Body of pancreas (tissue), 4 donors: ENCODE results near the gene NPBWR2. TPM values are rescaled to one million over a fixed set of nuclear protein-coding genes. Genes with fewer than 3 reads are reported as not detected.
A peak's percentile ranks its signal among the peaks of the same experiment; 100 is the strongest.

Experiments used
- ATAC-seq: fragments of 150-250 bp; one replicate; pipeline ENCODE4 v1.9.1; 2016
- DNase-seq, 4 donors: peaks; one replicate each; pipeline ENCODE4 v3.0.0-alpha.2; 2019
- H3K27ac ChIP-seq, 4 donors: fragments of 200-600 bp; sonication (generic); 1 replicate in 3 of 4; 2 replicates in 1 of 4; pipeline versions ENCODE4 v1.5.1 to v1.6.1; 2016 to 2019; ENCODE audit warnings: mild to moderate bottlenecking in 1 of 4, mixed read lengths in 1 of 4, moderate library complexity in 1 of 4
- H3K27me3 ChIP-seq, 2 donors: fragments of 200-600 bp; sonication (generic); one replicate each; pipeline ENCODE4 v1.6.0; 2016; ENCODE audit warnings: mild to moderate bottlenecking in 1 of 2
- H3K36me3 ChIP-seq, 2 donors: fragments of 200-600 bp; sonication (generic); replicated peaks in 1 of 2; 2 replicates each; pipeline ENCODE4 v1.5.1; 2016; ENCODE audit warnings: low read depth in 2 of 2; ENCODE audit not compliant: insufficient read depth in 1 of 2
- H3K4me1 ChIP-seq: fragments of 200-600 bp; sonication (generic); one replicate; pipeline ENCODE4 v1.6.0; 2016
- H3K4me3 ChIP-seq, 2 donors: fragments of 200-600 bp; sonication (generic); 1 replicate in 1 of 2; 2 replicates in 1 of 2; pipeline ENCODE4 v1.5.1; 2016 to 2019
- H3K9me3 ChIP-seq, 3 donors: fragments of 200-600 bp; sonication (generic); 1 replicate in 2 of 3; 2 replicates in 1 of 3; pipeline ENCODE4 v1.5.1; 2016
- CTCF ChIP-seq, 7 experiments: fragments of 450-650 bp in 4 of 7; fragments of 200-600 bp in 3 of 7; sonication (generic) in 3 of 7; IDR thresholded peaks; one replicate each; pipeline ENCODE4 v1.5.1; 2016 to 2019; ENCODE audit warnings: antibody characterized with exemption in 7 of 7
- POLR2A ChIP-seq, 3 donors: fragments of 450-650 bp; IDR thresholded peaks; one replicate each; pipeline ENCODE4 v1.6.1; 2016; ENCODE audit warnings: antibody characterized with exemption in 3 of 3, mild to moderate bottlenecking in 2 of 3
- WGBS, 2 donors: methylation state at CpG; one replicate each; pipeline ENCODE4 v1.1.5; 2017; 5-methylcytosine and 5-hydroxymethylcytosine counted together
- intact Hi-C: fragments of 100-400 bp; cut with DNase I; formaldehyde crosslinking; loops from one replicate; pipeline ENCODE4 v1.15.1; 2023
- total RNA-seq, 2 donors: library from RNA; depleted of rRNA; stranded (reverse); fragments of >200 nt; gene quantifications; one replicate each; pipeline ENCODE4 v1.1.0, GENCODE V29; 2016

Gene NPBWR2
- total RNA-seq, 2 donors from 2014 or later: not detected

DNA sequence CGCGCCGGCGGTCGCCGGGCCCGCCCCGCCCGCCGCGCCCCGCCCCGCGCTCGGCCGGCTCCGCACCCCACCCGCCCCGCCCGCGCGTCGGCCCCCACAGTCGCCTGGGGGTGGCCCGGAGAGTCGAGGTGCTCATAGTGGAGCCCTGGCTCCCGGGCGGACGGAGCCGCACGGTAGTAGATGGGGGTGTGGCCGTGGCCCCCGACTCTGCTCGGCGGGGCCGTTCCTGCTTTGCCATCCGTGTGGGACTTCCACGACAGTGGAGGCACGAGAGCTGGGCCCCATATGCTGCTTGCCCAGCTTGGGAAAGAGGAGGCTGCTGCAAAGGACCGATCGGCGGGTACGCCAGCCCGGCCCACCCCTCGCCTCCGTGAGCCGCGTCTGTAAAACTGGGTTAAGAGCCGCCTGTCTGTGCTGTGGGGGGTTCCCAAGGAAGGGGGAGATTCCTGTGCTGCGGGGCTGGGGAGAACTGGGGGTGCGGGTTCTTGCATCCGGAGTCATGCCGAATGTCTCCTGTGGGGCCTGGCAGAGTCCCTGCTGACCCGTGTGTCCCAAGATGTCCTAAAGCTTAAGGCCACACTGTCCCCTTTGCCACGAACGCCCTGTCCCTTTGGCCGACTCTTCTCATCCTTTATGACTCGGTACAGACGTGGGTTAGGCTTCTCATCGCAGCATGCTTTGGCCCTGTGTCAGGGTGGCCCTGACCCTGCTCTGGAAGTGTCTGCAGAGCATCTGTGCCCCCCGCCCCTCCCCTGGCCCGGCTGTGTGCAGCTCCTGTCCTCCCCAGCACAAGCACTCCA lies 27.2 kb downstream of the NPBWR2 start, which contains the start of gene OPRL1:
OPRL1 (plus strand) TSS at position 70 of the 800 bp plus-strand sequence. CDS start 12,639 bp downstream, outside the sequence.
- intact Hi-C loops: no loop called here
- Histone ChIP-seq H3K9me3 (no peaks in the 10 kb centered on the region), H3K27ac (peak within 1 kb of the TSS; percentile 4 to 81 (median 64)), H3K27me3 (peaks cover 0 to 8% of the 10 kb centered on the region in 2 donors), H3K4me1 (peaks cover 37% of the 10 kb centered on the region), H3K4me3 (peak within 1 kb of the TSS; percentile 27 to 47), H3K36me3 (no peaks in the 10 kb centered on the region)
- WGBS, 2 donors: 12 to 30% methylated on average over 2 to 53 of the region's 62 CpGs
- DNase-seq (no peak), ATAC-seq (no peak)
- peak in 1 of 3 donors; percentile 31 for TF ChIP-seq POLR2A (IDR thresholded peaks at IDR 0.05)
- no peak for TF ChIP-seq CTCF (IDR thresholded peaks at IDR 0.05)

- 0 to 1% methylated on average over 2 to 58 of the region's 73 CpGs for WGBS, 2 donors
- intact Hi-C loops: no loop called here
- Histone ChIP-seq H3K27me3 (peaks cover 0 to under 1% of the 10 kb centered on the region in 2 donors), H3K4me1 (peaks cover 32% of the 10 kb centered on the region), H3K9me3 (no peaks in the 10 kb centered on the region), H3K36me3 (no peaks in the 10 kb centered on the region), H3K4me3 (peak within 1 kb of the TSS; percentile 27 to 47), H3K27ac (peak within 1 kb of the TSS; percentile 4 to 81 (median 64))
- DNase-seq (peak; percentile 69 to 85 (median 82)), ATAC-seq (peak; percentile 77)
- TF ChIP-seq CTCF (IDR thresholded peaks at IDR 0.05) (no peak), POLR2A (IDR thresholded peaks at IDR 0.05) (peak in 1 of 3 donors; percentile 19)
Observed at GRCh38 chr20:64079273-64080012, 27.9 kb downstream of the NPBWR2 start, which contains the start of gene RGS19. Gene RGS19, minus strand, starts transcription at chr20:64079518. Its CDS starts 2,632 bp downstream, at chr20:64076886.

GRCh38 chr20:64078934-64079272 lies 28.5 kb downstream of the NPBWR2 start:
- TF ChIP-seq CTCF (IDR thresholded peaks at IDR 0.05) (no peak), POLR2A (IDR thresholded peaks at IDR 0.05) (no peak)
- Histone ChIP-seq H3K9me3 (no peaks in the 10 kb centered on the region), H3K27me3 (no peaks in the 10 kb centered on the region), H3K36me3 (no peaks in the 10 kb centered on the region), H3K27ac (peak overlapping the region in 3 of 4 donors; percentile 59 to 77 (median 69)), H3K4me3 (peak overlapping the region; percentile 27 to 47), H3K4me1 (peaks cover 26% of the 10 kb centered on the region)
- no peak for DNase-seq
- 29 to 30% methylated on average over 2 to 4 of the region's 4 CpGs for WGBS, 2 donors
- intact Hi-C loops: no loop called here
- ATAC-seq: no peak

DNA sequence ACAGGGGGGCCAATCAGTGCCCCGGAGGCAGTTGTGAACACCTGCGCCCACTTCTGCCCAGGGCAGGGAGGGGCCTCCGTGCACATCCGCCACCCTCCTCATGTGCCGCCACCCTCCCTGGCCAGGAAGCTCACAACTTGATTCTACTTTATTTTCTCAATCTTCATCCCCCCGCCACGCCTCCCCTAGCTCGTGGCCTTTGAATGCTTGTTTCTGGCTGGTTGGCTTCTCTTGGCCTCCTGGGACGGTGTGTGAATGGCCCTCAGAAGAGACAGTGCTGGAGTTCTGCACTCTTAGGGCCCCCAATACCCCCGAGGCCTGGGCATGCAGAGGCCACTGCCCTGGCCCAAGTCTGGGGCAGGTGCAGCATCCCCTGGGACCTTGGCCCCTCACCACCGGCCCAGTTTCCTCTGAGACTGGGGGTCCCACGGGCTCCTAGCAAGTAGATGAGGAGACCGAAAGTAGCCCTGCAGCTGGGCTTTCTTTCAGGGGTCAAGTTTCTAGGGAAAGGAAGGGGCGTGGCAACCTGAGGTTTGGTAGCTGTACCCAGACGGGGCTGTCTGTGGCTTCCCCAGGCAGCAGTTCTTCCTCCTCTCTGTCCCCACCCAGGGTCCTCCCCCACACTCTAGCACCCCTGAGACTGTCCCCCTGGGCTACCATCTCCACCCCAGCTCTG lies 29.4 kb downstream of the NPBWR2 start:
- ATAC-seq: no peak
- Histone ChIP-seq H3K36me3 (no peaks in the 10 kb centered on the region), H3K4me3 (no peak overlapping the region), H3K27ac (peak overlapping the region in 1 of 4 donors; percentile 77), H3K4me1 (peaks cover 17% of the 10 kb centered on the region), H3K27me3 (no peaks in the 10 kb centered on the region), H3K9me3 (no peaks in the 10 kb centered on the region)
- 61 to 80% methylated on average over 9 to 15 of the region's 15 CpGs for WGBS, 2 donors
- TF ChIP-seq POLR2A (IDR thresholded peaks at IDR 0.05): no peak
- TF ChIP-seq CTCF (IDR thresholded peaks at IDR 0.05): no peak
- intact Hi-C loops: no loop called here
- DNase-seq: peak in 1 of 4 donors; percentile 39
